ENCODE measurements around the gene GSTM3. TPM values are rescaled to one million over a fixed set of nuclear protein-coding genes. Genes with fewer than 3 reads are reported as not detected.
"Not testable (repeated sequence)": the region's sequence is repeated elsewhere in the genome, so short reads cannot be mapped to it uniquely, and the experiment has no call there.

The GSTM3 gene
- polyA plus RNA-seq, 3 donors from 2014 or later: 1.1 to 7.1 (median 5.9) TPM

DNA sequence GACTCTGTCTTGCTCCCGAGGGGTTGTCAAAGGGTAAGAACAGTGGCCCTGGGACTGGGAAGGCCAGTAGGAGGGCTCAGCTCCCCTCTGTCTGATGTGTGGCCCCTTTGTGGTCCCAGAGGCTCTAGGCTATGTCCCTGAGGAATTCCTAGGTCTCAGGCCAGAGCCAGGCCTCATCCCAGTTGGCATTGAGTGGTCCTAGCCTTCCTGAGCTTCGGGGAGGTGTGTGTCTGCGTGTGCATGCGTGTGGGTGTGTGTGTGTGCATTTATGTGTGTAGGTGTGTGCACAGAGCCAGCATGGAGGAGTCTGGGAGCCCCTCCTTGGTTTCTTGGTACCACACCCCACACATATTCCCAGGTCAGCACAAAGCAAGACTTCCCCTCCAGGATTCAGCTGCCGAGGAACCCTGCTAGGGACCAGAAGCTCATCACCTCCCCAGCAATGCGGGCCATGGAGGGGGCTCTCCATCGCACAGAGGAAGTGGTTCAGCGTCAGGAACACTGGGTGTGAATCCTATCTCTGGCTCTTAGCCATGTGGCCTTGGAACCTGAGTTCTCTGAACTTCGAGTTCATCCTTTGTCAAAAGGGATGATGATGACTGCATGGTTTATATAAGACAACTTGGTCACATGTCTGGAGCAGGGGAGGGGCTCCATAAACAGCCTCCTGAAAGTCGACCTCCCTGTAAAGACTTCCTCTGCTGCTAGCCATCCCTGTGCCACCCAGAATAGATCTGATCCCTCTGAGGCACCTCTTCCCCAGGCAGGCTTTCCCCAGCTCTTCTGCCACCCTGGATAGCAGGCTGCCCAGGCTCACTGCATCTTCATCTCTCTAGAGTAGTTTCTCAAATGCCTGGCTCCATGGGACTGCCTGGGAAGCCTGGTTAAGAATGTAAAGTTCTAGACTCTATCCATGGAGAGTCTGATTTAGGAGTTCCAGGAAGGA lies 31.1 kb upstream of the GSTM3 start:
- no peak for DNase-seq
- Mint-ChIP-seq H3K4me3 (no peak overlapping the region), H3K27ac (peak overlapping the region in 1 of 6 donors; percentile 51), H3K36me3 (no peaks in the 10 kb centered on the region), H3K9me3 (no peaks in the 10 kb centered on the region), H3K27me3 (ENCODE audit: low read depth in 3 of 3) (peaks cover 1 to 8% (median 4%) of the 10 kb centered on the region in 3 donors), H3K4me1 (peaks cover 2% of the 10 kb centered on the region in 2 donors)

DNA sequence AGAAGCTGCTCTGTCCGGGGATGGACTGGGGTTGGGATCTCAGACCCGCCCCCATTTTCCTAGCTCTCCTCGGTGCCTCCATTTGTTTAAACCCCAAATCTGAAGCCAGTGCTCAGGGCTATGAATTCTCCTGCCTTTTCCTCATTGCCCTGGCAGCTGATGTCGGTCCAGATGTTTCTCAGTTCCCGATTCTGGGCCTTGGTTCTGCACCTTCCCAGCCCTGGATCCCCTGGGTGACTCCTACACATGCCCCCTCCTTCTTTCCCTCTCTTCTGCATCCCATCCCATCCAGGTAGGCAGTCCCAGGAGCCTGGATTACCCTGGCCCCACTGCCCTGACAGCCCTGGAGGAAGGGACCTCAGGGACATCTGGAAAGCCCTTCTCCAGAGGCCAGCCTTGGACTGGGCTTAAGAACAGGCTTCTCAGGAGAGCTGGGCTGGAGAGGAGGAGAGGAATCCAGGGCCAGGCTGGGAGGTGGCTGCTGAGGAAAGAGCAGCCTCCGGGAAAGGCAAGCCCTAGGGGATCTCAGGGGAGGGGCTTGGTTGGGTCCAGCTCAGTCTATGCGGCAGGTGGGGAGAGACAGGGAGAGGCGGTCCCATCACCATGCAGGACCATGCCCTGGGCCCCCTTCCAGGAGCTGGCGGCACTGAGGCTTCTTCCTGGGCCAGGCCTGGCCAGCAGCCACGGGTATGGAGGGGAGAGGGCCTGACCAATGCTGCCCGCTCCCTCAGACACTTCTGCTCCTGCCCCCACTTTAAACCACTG lies 29.7 kb upstream of the GSTM3 start:
- peaks cover 1 to 8% (median 4%) of the 10 kb centered on the region in 3 donors for H3K27me3 Mint-ChIP-seq (ENCODE audit: low read depth in 3 of 3)
- no peaks in the 10 kb centered on the region for H3K36me3 Mint-ChIP-seq
- no peaks in the 10 kb centered on the region for H3K9me3 Mint-ChIP-seq
- DNase-seq: no peak
- H3K4me1 Mint-ChIP-seq: no peaks in the 10 kb centered on the region
- no peak overlapping the region for H3K27ac Mint-ChIP-seq
- H3K4me3 Mint-ChIP-seq: no peak overlapping the region

DNA sequence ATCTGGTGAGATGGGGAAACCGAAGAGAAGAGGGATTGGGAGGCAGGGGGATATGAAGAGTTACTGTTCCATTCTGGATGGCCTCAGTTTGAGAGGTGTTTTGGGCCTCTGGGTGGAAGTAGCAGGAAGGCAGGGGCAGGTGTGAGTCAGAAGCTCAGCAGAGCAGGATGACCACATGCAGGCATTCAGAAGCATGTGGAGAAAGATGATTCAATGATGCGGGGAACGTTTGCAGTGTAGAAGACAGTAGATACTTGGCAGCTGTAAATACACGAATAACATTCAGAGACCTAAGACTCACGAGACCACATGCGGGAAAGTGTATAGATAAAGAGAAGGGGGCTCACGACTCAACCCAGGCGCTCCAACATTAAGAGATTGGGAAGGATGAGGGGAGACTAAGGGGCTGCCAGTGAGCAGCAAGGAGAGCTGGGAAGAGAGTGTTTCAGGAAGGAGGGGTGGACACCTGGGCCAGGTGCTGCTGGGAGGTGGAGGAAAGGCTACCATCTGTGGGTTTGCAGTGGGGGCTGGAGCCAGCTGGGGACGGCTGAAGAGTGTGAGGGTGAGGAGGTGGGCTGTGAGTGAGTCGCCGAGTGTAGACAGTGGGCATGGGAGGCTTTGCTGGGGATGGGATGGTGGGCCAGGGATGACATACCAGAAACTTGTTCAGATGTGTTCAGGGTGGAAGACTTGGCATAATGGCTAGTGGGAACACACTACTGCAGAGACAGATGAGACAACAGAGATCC lies 28.7 kb upstream of the GSTM3 start:
- Mint-ChIP-seq H3K27ac (peak overlapping the region in 1 of 6 donors; percentile 26), H3K4me1 (no peaks in the 10 kb centered on the region), H3K27me3 (ENCODE audit: low read depth in 3 of 3) (peaks cover 1 to 5% (median 2%) of the 10 kb centered on the region in 3 donors), H3K9me3 (no peaks in the 10 kb centered on the region), H3K36me3 (no peaks in the 10 kb centered on the region), H3K4me3 (no peak overlapping the region)
- no peak for DNase-seq

DNA sequence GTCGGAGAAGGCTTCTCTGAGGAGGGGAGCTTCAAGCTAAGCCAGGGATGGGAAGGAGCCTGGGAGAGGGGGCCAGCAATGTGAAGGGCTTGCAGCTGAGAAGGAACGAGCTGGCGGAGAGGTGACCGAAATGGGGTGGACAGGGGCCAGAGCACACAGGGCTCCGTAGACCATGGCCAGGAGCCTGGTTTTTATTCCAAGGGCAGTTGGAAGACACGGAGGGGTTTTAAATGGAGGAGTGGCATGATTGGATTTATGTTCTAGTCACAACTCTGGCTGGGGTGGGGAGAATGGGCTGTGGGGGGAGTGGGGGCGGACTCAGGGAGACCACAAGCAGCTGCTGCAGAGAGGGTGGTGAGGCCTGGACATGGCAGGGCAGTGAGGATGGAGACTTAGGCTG lies 28.0 kb upstream of the GSTM3 start:
- Mint-ChIP-seq H3K27ac (no peak overlapping the region), H3K36me3 (no peaks in the 10 kb centered on the region), H3K4me3 (no peak overlapping the region), H3K27me3 (ENCODE audit: low read depth in 3 of 3) (peaks cover 1 to 2% (median 2%) of the 10 kb centered on the region in 3 donors), H3K9me3 (no peaks in the 10 kb centered on the region), H3K4me1 (no peaks in the 10 kb centered on the region)
- DNase-seq: no peak

DNA sequence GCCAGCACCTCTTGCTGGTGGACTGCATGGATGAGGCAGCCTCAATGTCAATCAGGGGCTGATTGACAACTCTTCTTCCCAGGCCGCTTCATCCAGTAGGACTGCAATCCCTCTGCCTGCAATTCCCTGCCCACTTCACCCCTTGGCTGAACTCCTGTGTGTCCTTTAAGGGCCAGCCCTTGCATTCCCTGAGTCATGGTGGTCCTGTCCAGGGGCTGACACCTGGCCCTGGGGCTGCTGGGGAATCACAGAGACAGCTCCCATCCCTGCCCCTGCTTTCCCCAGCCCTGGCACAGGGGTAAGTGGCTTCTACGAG lies 27.5 kb upstream of the GSTM3 start:
- Mint-ChIP-seq H3K27ac (no peak overlapping the region), H3K27me3 (ENCODE audit: low read depth in 3 of 3) (peaks cover 0 to 2% (median 1%) of the 10 kb centered on the region in 3 donors), H3K4me1 (no peaks in the 10 kb centered on the region), H3K36me3 (no peaks in the 10 kb centered on the region), H3K4me3 (no peak overlapping the region), H3K9me3 (no peaks in the 10 kb centered on the region)
- DNase-seq: no peak

DNA sequence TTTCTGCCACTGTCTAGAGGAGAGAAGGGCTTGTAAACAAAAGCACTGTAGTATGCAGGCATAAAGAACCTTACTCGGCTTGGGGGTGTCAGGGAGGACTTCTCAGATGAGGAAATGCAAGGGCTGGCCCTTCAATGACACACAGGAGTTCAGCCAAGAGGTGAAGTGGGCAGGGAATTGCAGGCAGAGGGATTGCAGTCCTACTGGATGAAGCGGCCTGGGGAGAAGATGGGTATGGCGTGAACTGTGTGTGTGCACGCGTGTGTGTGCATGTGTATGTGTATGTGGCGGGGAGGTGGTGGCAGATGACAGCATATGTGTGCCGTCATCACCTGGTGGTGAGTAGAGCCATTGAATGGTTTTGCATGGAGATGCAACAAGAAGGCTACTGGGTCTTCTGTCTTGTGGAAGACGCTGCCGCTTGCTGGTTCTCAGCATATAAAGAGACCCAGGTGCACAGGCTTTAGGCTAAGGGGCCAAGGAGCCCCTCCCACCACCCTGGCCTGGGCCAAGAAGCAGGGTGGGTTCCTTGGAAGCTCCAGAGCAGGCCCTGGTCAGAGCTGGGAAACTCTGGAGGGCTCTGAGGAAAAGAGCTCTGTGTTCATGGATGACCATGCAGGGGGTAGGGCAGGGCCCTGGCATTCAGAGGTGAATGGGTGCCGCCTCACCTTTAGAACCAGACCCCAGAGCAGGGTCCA lies 26.9 kb upstream of the GSTM3 start:
- H3K27me3 Mint-ChIP-seq (ENCODE audit: low read depth in 3 of 3): peaks cover 0 to 2% (median 1%) of the 10 kb centered on the region in 3 donors
- H3K9me3 Mint-ChIP-seq: no peaks in the 10 kb centered on the region
- no peaks in the 10 kb centered on the region for H3K36me3 Mint-ChIP-seq
- H3K27ac Mint-ChIP-seq: no peak overlapping the region
- no peak for DNase-seq
- H3K4me1 Mint-ChIP-seq: no peaks in the 10 kb centered on the region
- no peak overlapping the region for H3K4me3 Mint-ChIP-seq

DNA sequence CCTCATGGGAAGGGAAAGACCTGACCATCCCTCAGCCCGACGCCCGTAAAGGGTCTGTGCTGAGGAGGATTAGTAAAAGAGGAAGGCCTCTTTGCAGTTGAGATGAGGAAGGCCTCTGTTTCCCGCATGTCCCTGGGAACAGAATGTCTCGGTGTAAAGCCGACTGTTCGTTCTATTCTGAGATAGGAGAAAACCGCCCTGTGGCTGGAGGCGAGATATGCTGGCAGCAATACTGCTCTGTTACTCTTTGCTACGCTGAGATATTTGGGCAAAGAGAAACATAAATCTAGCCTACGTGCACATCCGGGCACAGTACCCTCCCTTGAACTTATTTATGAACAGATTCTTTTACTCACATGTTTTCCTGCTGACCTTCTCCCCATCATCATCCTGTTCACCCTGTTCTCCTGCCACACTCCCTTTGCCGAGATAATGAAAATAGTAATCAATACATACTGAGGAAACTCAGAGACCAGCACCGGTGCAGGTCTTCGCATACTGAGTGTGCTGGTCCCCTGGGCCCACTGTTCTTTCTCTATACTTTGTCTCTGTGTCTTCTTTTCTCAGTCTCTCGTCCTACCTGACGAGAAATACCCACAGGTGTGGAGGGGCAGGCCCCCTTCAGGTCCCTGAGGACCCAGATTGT lies 26.3 kb upstream of the GSTM3 start:
- H3K9me3 Mint-ChIP-seq; DNase-seq; H3K36me3 Mint-ChIP-seq; H3K4me3 Mint-ChIP-seq; H3K27ac Mint-ChIP-seq; H3K27me3 Mint-ChIP-seq (ENCODE audit: low read depth in 3 of 3); H3K4me1 Mint-ChIP-seq: not testable (repeated sequence)

DNA sequence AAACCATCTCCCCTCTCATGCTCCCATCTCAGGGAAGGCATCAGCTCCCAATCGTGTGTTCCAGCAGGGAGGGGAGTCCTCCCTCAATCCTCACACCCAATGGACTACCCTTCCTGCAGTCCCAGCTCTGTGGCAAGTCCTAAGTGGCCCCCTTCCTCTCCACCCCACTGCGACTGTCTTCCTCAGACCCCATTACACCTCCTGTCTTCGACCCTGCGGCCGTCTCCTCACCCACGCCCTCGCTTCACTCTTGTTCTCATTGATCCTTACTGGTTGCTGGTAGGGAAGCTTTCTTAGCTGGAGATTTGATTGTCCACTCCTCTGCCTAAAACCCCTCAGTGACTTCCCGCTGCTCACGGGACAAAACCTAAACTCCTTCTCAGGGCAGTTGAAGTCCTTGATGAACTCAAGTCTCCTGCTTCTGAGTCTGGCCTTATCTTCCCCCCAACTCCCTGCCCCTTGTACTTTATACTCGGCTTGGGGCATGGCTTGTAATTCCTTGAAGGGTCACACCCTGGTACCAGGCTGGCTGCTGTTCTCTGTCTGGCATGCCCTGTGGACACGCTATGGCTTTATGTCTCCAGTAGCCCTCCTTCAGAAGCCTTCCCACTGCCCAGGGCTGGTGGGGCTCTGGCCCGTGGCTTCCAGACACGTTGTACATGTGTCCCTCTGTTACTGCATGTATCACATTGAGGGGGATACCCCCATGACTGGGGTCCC lies 25.2 kb upstream of the GSTM3 start:
- no peak for DNase-seq
- Mint-ChIP-seq H3K27ac (no peak overlapping the region), H3K4me3 (no peak overlapping the region)

DNA sequence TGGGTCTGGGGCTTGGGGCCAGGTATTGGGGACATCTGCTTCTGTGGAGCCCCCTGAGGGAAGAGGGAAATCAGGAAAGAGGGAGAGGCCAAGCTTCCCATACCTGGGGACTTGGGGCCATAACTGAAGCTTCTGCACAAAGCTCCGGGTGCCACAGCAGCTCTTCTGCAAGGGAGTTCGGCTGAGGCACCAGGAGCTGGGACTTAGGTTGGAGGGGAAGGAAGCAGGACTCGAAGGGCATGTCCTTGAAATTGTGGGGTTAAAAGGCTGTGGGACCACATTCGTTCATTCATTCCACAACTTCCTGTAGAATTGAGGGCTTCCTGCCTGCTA lies 24.6 kb upstream of the GSTM3 start:
- Mint-ChIP-seq H3K9me3 (no peaks in the 10 kb centered on the region), H3K27me3 (ENCODE audit: low read depth in 3 of 3) (peaks cover 0 to 2% (median 1%) of the 10 kb centered on the region in 3 donors), H3K27ac (no peak overlapping the region), H3K4me3 (no peak overlapping the region), H3K36me3 (no peaks in the 10 kb centered on the region), H3K4me1 (no peaks in the 10 kb centered on the region)
- DNase-seq: no peak

More for the DNA sequence above, 25.2 kb upstream of the GSTM3 start:
- Mint-ChIP-seq H3K4me1 (no peaks in the 10 kb centered on the region), H3K27me3 (ENCODE audit: low read depth in 3 of 3) (peaks cover 0 to 2% (median 1%) of the 10 kb centered on the region in 3 donors), H3K9me3 (no peaks in the 10 kb centered on the region), H3K36me3 (no peaks in the 10 kb centered on the region)

DNA sequence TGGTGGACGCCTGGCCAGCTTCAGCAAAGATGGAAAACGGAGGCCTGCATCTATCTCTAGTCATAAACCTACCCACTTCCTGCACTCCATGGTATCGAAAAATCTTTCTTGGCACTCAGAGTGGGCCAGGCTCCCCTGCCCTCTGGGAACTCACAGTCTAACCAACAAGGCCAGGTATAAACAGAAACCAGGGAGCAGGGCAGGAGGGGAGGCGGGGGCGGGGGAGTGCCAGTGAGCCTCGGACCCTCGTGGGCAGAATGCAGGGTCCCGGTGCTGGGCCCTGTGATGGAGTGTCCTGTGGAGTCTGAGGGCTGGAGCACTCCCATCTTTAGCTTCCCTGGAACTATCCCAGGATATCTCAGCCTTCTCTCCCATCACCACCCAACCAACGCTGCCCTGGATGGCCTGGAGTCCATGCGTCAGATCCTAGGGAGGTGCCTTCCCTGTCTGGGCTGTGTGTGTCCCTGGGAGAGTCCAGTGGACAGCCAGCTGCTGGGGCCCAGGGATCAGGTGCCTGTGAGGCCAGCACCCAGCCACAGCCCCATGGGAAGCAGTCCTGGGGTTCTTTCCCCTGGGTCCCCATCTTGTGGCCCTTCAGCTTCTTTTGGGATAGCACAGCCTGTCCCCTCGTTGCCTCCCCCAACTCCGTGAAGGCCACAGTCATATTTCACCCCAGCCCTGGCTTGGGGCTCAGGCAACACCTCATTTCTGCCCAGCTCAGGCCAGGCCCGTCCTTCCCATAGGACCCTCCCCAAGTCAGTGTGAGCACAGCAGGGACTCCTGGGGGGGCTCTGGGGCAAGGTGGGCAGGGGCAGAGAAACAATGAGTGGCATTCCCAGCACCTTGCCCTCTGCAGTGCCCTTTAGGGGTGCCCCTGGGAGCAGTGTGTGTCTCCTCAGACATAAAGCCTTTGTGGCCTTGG lies 24.0 kb upstream of the GSTM3 start:
- DNase-seq: no peak
- Mint-ChIP-seq H3K27me3 (ENCODE audit: low read depth in 3 of 3) (peaks cover 0 to 2% (median 1%) of the 10 kb centered on the region in 3 donors), H3K36me3 (no peaks in the 10 kb centered on the region), H3K9me3 (no peaks in the 10 kb centered on the region), H3K27ac (no peak overlapping the region), H3K4me3 (no peak overlapping the region), H3K4me1 (no peaks in the 10 kb centered on the region)

DNA sequence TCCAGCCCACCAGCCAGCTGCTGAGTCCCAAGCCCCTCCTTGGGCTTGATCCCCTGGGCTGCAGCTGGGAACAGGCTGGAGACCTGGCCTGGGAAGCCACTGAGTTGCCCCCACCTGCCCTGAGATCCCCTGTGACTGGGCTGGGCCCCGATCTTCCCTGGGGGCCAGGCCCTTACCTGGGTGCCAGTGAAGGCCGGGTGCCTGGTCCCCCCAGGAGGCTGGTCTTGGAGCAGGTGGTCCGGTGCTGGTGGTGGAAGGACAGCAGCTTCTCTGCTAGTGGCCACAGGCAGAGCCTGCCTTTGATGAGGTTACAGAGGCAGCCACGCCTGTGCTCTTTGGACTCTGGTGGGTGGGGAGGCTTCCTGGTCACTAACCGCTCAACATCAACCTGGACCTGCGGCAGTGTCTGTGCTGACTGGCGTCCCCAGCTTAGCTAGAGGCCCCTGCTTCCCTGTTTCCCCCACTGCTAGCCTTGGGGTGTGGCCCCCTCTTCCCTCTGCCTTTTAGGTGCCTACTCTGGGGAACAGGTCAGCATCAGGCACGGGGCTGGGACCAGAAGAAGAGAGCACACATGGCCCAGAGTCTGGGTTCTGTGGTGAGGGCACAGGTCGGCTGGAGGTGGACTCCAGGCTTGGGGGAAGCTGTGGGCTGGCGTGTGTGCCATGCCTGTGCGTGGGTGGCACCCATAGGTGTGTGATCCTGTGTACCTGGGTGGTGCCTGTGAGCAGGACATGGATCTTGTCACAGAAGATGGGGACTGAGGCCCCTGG lies 23.0 kb upstream of the GSTM3 start, which contains the start of gene EPS8L3:
TSS of gene EPS8L3 (minus strand) at position 278 of the 770 bp plus-strand sequence. CDS start 2,174 bp downstream, outside the sequence.
- Mint-ChIP-seq H3K36me3 (no peaks in the 10 kb centered on the region), H3K27me3 (ENCODE audit: low read depth in 3 of 3) (no peaks in the 10 kb centered on the region), H3K9me3 (no peaks in the 10 kb centered on the region), H3K27ac (peak within 1 kb of the TSS in 1 of 6 donors; percentile 29), H3K4me1 (no peaks in the 10 kb centered on the region), H3K4me3 (peak within 1 kb of the TSS in 2 of 5 donors; percentile 19 to 39)
- DNase-seq: peak in 1 of 3 donors; percentile 21
